Right lobe of liver (tissue), 6 donors: ENCODE data around the gene PYCR2. TPM values are rescaled to one million over a fixed set of nuclear protein-coding genes. Genes with fewer than 3 reads are reported as not detected.

ENCODE experiments used
- ATAC-seq, 4 donors: fragments of 200-7000 bp; cut with Tn5 transposase; one replicate each; pipeline ENCODE4 v1.9.1; 2020; ENCODE audit warnings: mild to moderate bottlenecking in 4 of 4, moderate library complexity in 4 of 4
- DNase-seq, 3 donors: peaks; one replicate each; pipeline ENCODE4 v3.0.0-alpha.2; 2020
- H3K27ac ChIP-seq, 3 donors: fragments of 200-600 bp; one replicate each; pipeline ENCODE4 v1.8.0; 2022
- H3K27me3 ChIP-seq, 2 donors: fragments of 200-600 bp; one replicate each; pipeline ENCODE4 v1.8.0; 2022
- H3K36me3 ChIP-seq, 4 donors: fragments of 200-600 bp; sonication (generic) in 1 of 4; one replicate each; pipeline versions ENCODE4 v1.5.1 to v1.8.0; 2017 to 2022; ENCODE audit warnings: control low read depth in 1 of 4
- H3K4me1 ChIP-seq, 4 donors: fragments of 200-600 bp; sonication (generic) in 1 of 4; one replicate each; pipeline versions ENCODE4 v1.5.1 to v1.8.0; 2017 to 2022; ENCODE audit warnings: control low read depth in 1 of 4
- H3K4me3 ChIP-seq, 3 donors: fragments of 200-600 bp; one replicate each; pipeline ENCODE4 v1.8.0; 2022
- H3K9me3 ChIP-seq, 4 donors: fragments of 200-600 bp; sonication (generic) in 1 of 4; one replicate each; pipeline versions ENCODE4 v1.5.1 to v1.8.0; 2017 to 2022; ENCODE audit warnings: control low read depth in 1 of 4
- POLR2A ChIP-seq: fragments of 450-650 bp; IDR thresholded peaks from one replicate; pipeline ENCODE4 v1.6.1; 2017; ENCODE audit warnings: antibody characterized with exemption, mild to moderate bottlenecking
- WGBS: methylation state at CpG from one replicate; pipeline ENCODE4 v1.1.6; 2018; ENCODE audit warnings: low coverage, low lambda C conversion rate; ENCODE audit not compliant: insufficient coverage; ENCODE audit errors: missing lambda C conversion rate; 5-methylcytosine and 5-hydroxymethylcytosine counted together
- intact Hi-C, 2 donors: fragments of 100-400 bp; cut with DNase I; formaldehyde crosslinking; loops; one replicate each; pipeline versions ENCODE4 v1.11.2 to v1.14.1; 2022
- total RNA-seq, 6 experiments: library from RNA; depleted of rRNA in 2 of 6; stranded (reverse); fragments of >200 nt in 2 of 6; fragmentation: NEBNext Ultra II Directional in 3 of 6; extraction: Animal tissue kit (Norgen Biotek cat#: 25700) in 3 of 6; gene quantifications; one replicate each; pipeline versions ENCODE4 v1.1.0 to v1.2.4, GENCODE V29; 2016 to 2023
- TF ChIP-seq, protein P1 (sequence below), 4 donors: fragments of 200-600 bp in 3 of 4; fragments of 450-650 bp in 1 of 4; IDR thresholded peaks; one replicate each; pipeline versions ENCODE4 v1.5.1 to v1.8.0; 2016 to 2022; ENCODE audit warnings: antibody characterized with exemption in 4 of 4, mild to moderate bottlenecking in 2 of 4
- donor health status: DM: no; HTN: yes; CAD: no.
- donor health status: DM: no; HTN: no; CAD: no.
- donor health status: DM: no; HTN: no; CAD: no.
- donor health status: DM: no; HTN: yes; CAD: no.
- donor health status: DM: no; HTN: yes; CAD: no.

The PYCR2 gene
- total RNA-seq, 6 experiments from 2014 or later, result 20.0 to 42.6 (median 24.9) TPM

DNA sequence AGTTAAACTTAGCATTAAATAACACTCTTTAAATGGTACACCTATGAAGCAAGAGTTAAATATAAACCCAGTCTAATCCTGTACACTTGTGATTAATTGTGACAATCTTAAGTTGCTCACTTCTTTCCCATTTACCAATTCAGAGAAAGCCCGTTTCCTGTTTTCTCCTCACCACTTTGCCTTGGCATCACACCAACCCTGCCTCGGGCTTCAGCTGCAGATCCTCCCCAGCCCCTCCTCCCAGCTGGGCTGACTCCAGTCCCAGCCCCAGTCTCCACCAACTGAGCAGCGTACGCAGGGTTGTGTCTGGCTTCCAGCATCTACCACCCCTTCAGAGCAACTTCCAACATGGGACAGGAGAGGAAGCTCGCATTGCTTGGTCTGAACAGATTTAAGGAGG, 4.1 kb downstream of the PYCR2 start:
- intact Hi-C loops, result loop anchor here in 1 of 2 donors (10.0 kb wide), 1 partner anchor 55 kb away; no protein-coding TSS in a partner anchor
- no peaks in the 10 kb centered on the region for H3K9me3 ChIP-seq
- DNase-seq (peak in 1 of 3 donors; percentile 59), ATAC-seq (no peak)
- no peak overlapping the region for H3K4me3 ChIP-seq
- no peaks in the 10 kb centered on the region for H3K27me3 ChIP-seq
- no peak overlapping the region for H3K27ac ChIP-seq
- 34% methylated on average over 5 of the region's 5 CpGs for WGBS
- TF ChIP-seq, protein P1, sequence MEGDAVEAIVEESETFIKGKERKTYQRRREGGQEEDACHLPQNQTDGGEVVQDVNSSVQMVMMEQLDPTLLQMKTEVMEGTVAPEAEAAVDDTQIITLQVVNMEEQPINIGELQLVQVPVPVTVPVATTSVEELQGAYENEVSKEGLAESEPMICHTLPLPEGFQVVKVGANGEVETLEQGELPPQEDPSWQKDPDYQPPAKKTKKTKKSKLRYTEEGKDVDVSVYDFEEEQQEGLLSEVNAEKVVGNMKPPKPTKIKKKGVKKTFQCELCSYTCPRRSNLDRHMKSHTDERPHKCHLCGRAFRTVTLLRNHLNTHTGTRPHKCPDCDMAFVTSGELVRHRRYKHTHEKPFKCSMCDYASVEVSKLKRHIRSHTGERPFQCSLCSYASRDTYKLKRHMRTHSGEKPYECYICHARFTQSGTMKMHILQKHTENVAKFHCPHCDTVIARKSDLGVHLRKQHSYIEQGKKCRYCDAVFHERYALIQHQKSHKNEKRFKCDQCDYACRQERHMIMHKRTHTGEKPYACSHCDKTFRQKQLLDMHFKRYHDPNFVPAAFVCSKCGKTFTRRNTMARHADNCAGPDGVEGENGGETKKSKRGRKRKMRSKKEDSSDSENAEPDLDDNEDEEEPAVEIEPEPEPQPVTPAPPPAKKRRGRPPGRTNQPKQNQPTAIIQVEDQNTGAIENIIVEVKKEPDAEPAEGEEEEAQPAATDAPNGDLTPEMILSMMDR (IDR thresholded peaks at IDR 0.05), result no peak
- no peak for TF ChIP-seq POLR2A
- peaks cover 0 to 5% (median 0%) of the 10 kb centered on the region in 4 donors for H3K36me3 ChIP-seq
- H3K4me1 ChIP-seq, result peaks cover 0 to 12% (median 0%) of the 10 kb centered on the region in 4 donors

DNA sequence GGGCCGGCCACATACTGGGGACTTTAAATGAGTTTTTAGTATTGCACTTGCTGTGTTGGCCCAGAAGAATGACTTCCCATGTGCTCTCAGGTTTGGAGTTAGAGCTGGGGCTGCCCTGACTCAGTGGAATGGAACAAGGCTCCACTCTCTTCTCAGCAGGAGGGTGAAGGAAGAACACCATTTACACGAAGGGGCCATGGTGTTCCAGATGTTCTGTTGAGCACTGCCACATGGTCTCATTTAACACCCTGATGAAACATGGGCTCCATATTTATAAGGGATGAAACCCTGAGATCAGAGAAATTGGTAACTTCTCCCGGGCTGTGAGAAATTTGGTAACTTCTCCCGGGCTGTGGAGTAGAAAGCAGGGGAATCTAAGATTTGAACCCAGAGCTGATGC, 5.8 kb downstream of the PYCR2 start:
- intact Hi-C loops, result loop anchor here in 1 of 2 donors (10.0 kb wide), 1 partner anchor 53 kb away; no protein-coding TSS in a partner anchor
- ATAC-seq, result no peak
- WGBS, result 100% methylated on average over 3 of the region's 4 CpGs

DNA sequence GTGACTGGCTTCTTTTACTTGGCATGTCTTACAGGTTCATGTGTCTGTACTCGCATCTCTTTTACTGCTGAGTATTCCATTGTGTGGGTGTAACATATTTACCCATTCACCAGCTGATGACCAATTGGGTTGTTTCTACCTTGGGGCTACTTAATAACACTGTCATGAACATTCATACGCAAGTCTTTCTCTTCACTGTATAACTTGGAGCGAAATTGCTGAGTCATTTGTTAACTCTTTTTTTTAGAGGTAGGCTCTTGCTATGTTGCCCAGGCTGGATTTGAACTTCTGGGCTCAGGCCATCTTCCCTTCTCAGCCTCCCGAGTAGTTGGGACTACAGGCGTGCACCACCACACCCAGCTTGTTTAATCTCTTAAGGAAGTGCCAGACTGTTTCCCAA, 6.5 kb downstream of the PYCR2 start:
- H3K4me3 ChIP-seq, result no peak overlapping the region
- TF ChIP-seq, protein P1 (IDR thresholded peaks at IDR 0.05), result no peak
- no peak for TF ChIP-seq POLR2A
- intact Hi-C loops, result loop anchor here in 1 of 2 donors (10.0 kb wide), 1 partner anchor 53 kb away; no protein-coding TSS in a partner anchor
- WGBS, result 89% methylated on average over 5 of the region's 5 CpGs
- DNase-seq, result no peak
- no peak overlapping the region for H3K27ac ChIP-seq
- peaks cover 0 to 3% (median 0%) of the 10 kb centered on the region in 4 donors for H3K4me1 ChIP-seq
- no peaks in the 10 kb centered on the region for H3K9me3 ChIP-seq
- peaks cover 0 to 5% (median 0%) of the 10 kb centered on the region in 4 donors for H3K36me3 ChIP-seq
- no peak for ATAC-seq
- H3K27me3 ChIP-seq, result no peaks in the 10 kb centered on the region

More for the DNA sequence above, 5.8 kb downstream of the PYCR2 start:
- H3K4me3 ChIP-seq, result no peak overlapping the region
- H3K27ac ChIP-seq, result no peak overlapping the region
- peaks cover 0 to 5% (median 0%) of the 10 kb centered on the region in 4 donors for H3K36me3 ChIP-seq
- H3K4me1 ChIP-seq, result peaks cover 0 to 11% (median 0%) of the 10 kb centered on the region in 4 donors
- no peaks in the 10 kb centered on the region for H3K9me3 ChIP-seq
- H3K27me3 ChIP-seq, result no peaks in the 10 kb centered on the region
- TF ChIP-seq, protein P1 (IDR thresholded peaks at IDR 0.05), result no peak
- TF ChIP-seq POLR2A, result no peak
- no peak for DNase-seq

DNA sequence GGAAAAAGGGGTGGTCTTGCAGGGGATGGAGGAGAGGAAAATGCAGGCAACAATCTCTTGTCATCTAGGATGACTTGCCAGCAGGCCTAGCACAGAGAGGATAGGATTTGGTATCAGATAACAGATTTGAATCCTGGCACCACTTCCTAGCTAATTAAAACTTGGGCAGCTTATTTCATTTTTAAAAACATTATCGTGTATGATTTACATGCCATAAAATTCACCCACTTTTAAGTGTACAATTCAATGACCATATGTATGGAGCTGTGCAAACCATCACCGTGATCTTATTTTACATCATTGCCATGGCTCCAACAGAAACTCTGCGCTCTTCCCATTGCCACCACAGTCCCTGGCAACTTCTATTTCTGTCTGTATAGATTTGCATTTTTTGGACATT, 6.9 kb downstream of the PYCR2 start:
- intact Hi-C loops, result loop anchor here in 1 of 2 donors (10.0 kb wide), 1 partner anchor 52 kb away; no protein-coding TSS in a partner anchor
- peaks cover 0 to 5% (median 0%) of the 10 kb centered on the region in 4 donors for H3K36me3 ChIP-seq
- no peak overlapping the region for H3K27ac ChIP-seq
- no peaks in the 10 kb centered on the region for H3K27me3 ChIP-seq
- H3K9me3 ChIP-seq, result no peaks in the 10 kb centered on the region
- no peak for ATAC-seq
- no peaks in the 10 kb centered on the region for H3K4me1 ChIP-seq
- TF ChIP-seq, protein P1 (IDR thresholded peaks at IDR 0.05), result no peak
- no peak for TF ChIP-seq POLR2A
- WGBS, result 93% methylated on average over 3 of the region's 3 CpGs
- DNase-seq, result no peak
- no peak overlapping the region for H3K4me3 ChIP-seq
